Neutrophil (primary cell): Measurements from ENCODE around the gene CLEC4C.
"Not testable (repeated sequence)": the region's sequence is repeated elsewhere in the genome, so short reads cannot be mapped to it uniquely, and the experiment has no call there.

Experiments used
- H3K27ac ChIP-seq: fragments of 200-600 bp; sonication (generic); 2 replicates; pipeline ENCODE4 v1.5.1; 2016; ENCODE audit warnings: mild to moderate bottlenecking, moderate library complexity
- H3K27me3 ChIP-seq: fragments of 200-600 bp; sonication (generic); 2 replicates; pipeline ENCODE4 v1.6.0; 2016; ENCODE audit warnings: mild to moderate bottlenecking
- H3K36me3 ChIP-seq: fragments of 200-600 bp; sonication (generic); 2 replicates; pipeline ENCODE4 v1.5.1; 2017
- H3K4me1 ChIP-seq, 2 experiments: fragments of 200-600 bp in 1 of 2; sonication (generic) in 1 of 2; 1 replicate in 1 of 2; 2 replicates in 1 of 2; pipeline versions ENCODE4 v1.5.1 to v1.6.1; 2013 to 2016; ENCODE audit warnings: low read depth in 1 of 2, low read length in 1 of 2, mild to moderate bottlenecking in 1 of 2, moderate library complexity in 1 of 2; ENCODE audit not compliant: control insufficient read depth in 1 of 2, insufficient read depth in 1 of 2
- H3K4me3 ChIP-seq, 2 experiments: fragments of 200-600 bp in 1 of 2; sonication (generic) in 1 of 2; 1 replicate in 1 of 2; 2 replicates in 1 of 2; pipeline ENCODE4 v1.5.1; 2013 to 2016; ENCODE audit warnings: low read depth in 1 of 2, low read length in 1 of 2, mild to moderate bottlenecking in 1 of 2, moderate library complexity in 1 of 2
- H3K9me3 ChIP-seq: fragments of 200-600 bp; sonication (generic); 2 replicates; pipeline ENCODE4 v1.5.1; 2016
- TF ChIP-seq, protein P1 (sequence below): fragments of 200-600 bp; sonication (generic); IDR thresholded peaks from 2 replicates; pipeline ENCODE4 v1.5.1; 2016; ENCODE audit warnings: antibody characterized with exemption

The CLEC4C gene

DNA sequence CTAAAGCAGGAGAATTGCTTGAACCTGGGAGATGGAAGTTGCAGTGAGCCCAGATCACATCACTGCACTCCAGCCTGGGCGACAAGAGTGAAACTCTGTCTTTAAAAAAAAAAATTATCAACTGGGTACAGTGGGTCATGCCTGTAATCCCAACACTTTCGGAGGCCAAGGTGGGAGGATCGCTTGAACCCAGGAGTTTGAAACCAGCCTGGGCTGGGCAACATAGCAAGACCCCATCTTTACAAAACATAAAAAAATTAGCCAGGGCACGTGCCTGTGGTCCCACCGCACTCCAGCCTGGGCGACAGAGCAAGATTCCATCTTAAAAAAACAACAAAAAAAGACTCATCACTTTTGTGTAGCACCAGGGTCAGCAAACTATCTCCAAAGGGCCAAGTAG is 34.9 kb upstream of the CLEC4C start:
- TF ChIP-seq, protein P1, sequence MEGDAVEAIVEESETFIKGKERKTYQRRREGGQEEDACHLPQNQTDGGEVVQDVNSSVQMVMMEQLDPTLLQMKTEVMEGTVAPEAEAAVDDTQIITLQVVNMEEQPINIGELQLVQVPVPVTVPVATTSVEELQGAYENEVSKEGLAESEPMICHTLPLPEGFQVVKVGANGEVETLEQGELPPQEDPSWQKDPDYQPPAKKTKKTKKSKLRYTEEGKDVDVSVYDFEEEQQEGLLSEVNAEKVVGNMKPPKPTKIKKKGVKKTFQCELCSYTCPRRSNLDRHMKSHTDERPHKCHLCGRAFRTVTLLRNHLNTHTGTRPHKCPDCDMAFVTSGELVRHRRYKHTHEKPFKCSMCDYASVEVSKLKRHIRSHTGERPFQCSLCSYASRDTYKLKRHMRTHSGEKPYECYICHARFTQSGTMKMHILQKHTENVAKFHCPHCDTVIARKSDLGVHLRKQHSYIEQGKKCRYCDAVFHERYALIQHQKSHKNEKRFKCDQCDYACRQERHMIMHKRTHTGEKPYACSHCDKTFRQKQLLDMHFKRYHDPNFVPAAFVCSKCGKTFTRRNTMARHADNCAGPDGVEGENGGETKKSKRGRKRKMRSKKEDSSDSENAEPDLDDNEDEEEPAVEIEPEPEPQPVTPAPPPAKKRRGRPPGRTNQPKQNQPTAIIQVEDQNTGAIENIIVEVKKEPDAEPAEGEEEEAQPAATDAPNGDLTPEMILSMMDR: no peak
- H3K9me3 ChIP-seq: no peaks in the 10 kb centered on the region
- peaks cover 0 to 6% of the 10 kb centered on the region in 2 experiments for H3K4me1 ChIP-seq
- H3K4me3 ChIP-seq: no peak overlapping the region
- no peaks in the 10 kb centered on the region for H3K27me3 ChIP-seq
- H3K36me3 ChIP-seq: no peaks in the 10 kb centered on the region
- H3K27ac ChIP-seq: no peak overlapping the region

DNA sequence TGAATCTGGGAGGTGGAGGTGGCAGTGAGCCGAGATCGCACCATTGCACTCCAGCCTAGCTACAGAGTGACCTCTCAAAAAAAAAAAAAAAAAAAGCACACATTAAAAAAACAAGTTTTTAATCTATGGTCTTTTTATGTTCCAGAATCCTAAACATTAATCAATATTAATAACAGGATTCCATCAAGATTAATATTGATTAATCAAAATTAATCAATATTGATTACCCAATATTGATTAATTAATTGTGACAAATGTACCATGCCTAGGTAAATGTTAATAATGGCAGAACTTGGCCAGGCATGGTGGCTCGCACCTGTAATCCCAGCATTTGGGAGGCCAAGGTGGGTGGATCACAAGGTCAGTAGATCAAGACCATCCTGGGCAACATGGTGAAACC is 34.1 kb upstream of the CLEC4C start:
- no peaks in the 10 kb centered on the region for H3K27me3 ChIP-seq
- H3K27ac ChIP-seq: no peak overlapping the region
- no peak overlapping the region for H3K4me3 ChIP-seq
- H3K36me3 ChIP-seq: no peaks in the 10 kb centered on the region
- H3K4me1 ChIP-seq: peaks cover 0 to 6% of the 10 kb centered on the region in 2 experiments
- TF ChIP-seq, protein P1: no peak
- no peaks in the 10 kb centered on the region for H3K9me3 ChIP-seq

DNA sequence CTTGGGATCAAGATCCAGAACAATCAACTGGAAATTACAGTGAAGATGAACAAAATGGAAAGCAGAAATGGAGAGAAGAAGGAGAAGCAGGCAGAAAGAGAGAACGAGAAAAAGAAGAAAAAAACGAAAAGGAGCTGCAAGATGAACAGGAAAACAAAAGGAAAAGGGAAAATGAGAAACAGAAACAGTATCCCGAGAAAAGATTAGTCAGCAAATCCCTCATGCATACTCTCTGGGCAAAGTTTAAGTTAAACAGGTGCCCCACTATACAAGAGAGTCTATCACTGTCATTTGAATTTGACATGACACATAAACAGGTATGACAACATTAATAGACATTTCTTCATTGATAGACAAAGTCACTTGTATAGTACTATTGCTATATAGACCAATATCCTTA is 22.8 kb upstream of the CLEC4C start:
- no peaks in the 10 kb centered on the region for H3K4me1 ChIP-seq
- H3K4me3 ChIP-seq: no peak overlapping the region
- no peaks in the 10 kb centered on the region for H3K27me3 ChIP-seq
- TF ChIP-seq, protein P1: no peak
- no peaks in the 10 kb centered on the region for H3K36me3 ChIP-seq
- no peaks in the 10 kb centered on the region for H3K9me3 ChIP-seq
- H3K27ac ChIP-seq: no peak overlapping the region

DNA sequence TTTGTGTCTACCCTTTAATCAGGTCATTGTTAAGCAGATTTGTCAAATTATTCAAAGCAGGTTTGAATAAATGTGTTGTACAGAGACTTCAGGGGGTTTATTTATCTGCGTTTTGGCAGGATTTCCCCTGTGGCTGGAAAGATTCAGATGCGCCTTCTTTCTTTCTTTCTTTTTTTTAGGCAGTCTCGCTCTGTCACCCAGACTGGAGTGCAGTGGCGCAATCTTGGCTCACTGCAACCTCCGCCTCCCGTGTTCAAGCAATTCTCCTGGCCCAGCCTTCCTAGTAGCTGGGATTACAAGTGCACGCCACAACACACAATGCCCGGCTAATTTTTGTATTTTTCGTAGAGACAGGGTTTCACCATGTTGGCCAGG is 11.6 kb upstream of the CLEC4C start:
- H3K36me3 ChIP-seq: no peaks in the 10 kb centered on the region
- no peak overlapping the region for H3K27ac ChIP-seq
- no peak overlapping the region for H3K4me3 ChIP-seq
- TF ChIP-seq, protein P1: no peak
- H3K27me3 ChIP-seq: no peaks in the 10 kb centered on the region
- H3K9me3 ChIP-seq: no peaks in the 10 kb centered on the region
- H3K4me1 ChIP-seq: peaks cover 5 to 9% of the 10 kb centered on the region in 2 experiments

DNA sequence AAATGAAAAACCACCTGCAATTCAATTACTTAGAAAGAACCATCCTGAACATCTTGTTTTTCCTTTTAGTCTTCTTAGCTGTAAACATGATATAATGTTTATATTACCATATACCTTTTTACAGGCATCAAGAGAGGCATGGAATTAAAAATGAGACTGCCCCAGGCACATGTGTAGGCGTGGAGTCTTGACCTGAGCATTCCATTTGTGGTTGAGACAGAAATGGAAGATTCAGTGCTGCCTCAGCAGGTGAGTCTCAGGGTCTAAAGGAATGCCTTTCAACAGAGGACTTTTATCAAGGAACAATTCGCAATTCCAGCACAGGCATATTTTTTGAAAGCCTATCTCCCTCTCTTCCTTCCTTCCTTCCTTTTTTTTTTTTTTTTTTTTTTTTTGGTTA is 9.8 kb upstream of the CLEC4C start:
- Histone ChIP-seq H3K9me3 (no peaks in the 10 kb centered on the region), H3K36me3 (no peaks in the 10 kb centered on the region), H3K4me1 (peaks cover 5 to 9% of the 10 kb centered on the region in 2 experiments), H3K27me3 (no peaks in the 10 kb centered on the region), H3K27ac (no peak overlapping the region), H3K4me3 (no peak overlapping the region)
- TF ChIP-seq, protein P1: no peak

DNA sequence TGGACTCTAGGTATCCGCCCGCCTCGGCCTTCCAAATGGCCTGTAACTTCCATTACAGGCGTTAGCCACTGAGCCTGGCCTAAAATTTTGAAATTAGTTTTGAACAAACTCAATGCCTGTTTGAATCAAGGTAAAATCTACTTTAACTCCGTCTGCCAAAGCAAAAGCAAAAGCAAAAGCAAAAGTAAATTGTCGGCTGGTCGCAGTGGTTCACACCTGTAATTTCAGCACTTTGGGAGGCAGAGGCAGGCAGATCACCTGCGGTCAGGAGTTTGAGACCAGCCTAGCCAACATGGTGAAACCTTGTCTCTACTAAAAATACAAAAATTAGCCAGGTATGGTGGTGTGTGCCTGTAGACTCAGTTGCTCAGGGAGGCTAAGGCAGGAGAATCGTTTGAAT is 8.5 kb upstream of the CLEC4C start:
- not testable (repeated sequence) for H3K4me1 ChIP-seq, H3K4me3 ChIP-seq, H3K27me3 ChIP-seq, H3K27ac ChIP-seq, H3K36me3 ChIP-seq, H3K9me3 ChIP-seq

DNA sequence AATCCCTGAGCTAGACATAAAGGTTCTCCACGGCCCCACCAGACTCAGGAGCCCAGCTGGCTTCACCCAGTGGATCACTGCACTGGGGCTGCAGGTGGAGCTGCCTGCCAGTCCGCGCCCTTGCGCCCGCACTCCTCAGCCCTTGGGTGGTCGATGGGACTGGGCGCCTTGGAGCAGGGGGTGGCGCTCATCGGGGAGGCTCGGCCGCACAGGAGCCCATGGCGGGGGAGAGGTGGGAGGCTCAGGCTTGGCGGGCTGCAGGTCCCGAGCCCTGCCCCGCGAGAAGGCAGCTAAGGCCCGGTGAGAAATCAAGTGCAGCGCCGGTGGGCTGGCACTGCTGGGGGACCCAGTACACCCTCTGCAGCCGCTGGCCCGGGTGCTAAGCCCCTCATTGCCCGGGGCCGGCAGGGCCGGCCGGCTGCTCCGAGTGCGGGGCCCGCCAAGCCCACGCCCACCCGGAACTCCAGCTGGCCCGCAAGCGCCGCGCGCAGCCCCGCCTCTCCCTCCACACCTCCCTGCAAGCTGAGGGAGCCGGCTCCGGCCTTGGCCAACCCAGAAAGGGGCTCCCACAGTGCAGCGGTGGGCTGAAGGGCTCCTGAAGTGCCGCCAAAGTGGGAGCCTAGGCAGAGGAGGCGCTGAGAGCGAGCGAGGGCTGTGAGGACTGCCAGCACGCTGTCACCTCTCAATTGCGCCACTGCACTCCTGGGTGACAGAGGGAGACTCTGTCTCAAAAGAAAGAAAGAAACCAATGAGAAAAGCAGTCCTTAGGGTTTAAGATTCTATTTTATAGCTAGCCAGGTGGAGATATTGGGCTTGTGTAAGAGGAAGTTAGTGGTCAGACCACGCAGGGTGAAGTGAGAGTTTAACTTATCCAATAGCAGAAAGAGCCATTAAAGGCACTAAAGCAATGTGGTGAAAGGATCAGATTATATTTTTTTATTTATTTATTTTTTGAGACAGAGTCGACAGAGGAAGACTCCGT is 5.1 kb upstream of the CLEC4C start:
- H3K27me3 ChIP-seq, H3K27ac ChIP-seq, H3K9me3 ChIP-seq, H3K4me3 ChIP-seq, H3K4me1 ChIP-seq, H3K36me3 ChIP-seq: not testable (repeated sequence)
